GM18519 (cell line): Measurements from ENCODE around the gene DPP3.
"Not testable (repeated sequence)": the region's sequence is repeated elsewhere in the genome, so short reads cannot be mapped to it uniquely, and the experiment has no call there.

Experiments
- ATAC-seq: cut with Tn5 transposase; IDR thresholded peaks from one replicate; pipeline ENCODE4 v1.9.1; 2021; ENCODE audit warnings: mild to moderate bottlenecking, moderate library complexity; ENCODE audit not compliant: unreplicated experiment, low FRiP score

The DPP3 gene

GRCh38 chr11:66529069-66529468 lies 48.8 kb downstream of the DPP3 start:
- no peak for ATAC-seq

GRCh38 chr11:66529655-66530054 lies 49.4 kb downstream of the DPP3 start:
- no peak for ATAC-seq

- no peak for ATAC-seq
Observed at GRCh38 chr11:66530927-66531709, 50.9 kb downstream of the DPP3 start.

GRCh38 chr11:66531841-66532240 lies 51.6 kb downstream of the DPP3 start:
- no peak for ATAC-seq

DNA sequence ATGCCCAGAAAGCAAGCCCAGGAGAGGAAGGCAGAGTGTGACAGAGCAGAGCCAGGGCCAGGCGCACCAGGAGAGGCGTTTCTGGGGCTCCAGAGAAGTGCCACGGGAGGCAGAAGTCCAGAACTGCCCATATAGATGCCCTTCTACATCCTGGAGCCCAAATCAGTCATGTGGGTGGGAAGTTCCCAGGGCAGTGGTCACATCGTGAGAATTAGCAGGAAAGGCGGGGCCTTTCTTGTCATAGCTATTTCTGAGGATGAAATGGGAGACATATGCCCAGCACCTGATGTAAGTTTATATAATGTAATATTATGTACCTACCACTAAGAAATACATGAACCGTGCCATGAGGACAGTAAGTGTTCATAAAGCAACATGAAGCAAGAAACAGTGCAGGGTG lies 52.5 kb downstream of the DPP3 start:
- no peak for ATAC-seq

DNA sequence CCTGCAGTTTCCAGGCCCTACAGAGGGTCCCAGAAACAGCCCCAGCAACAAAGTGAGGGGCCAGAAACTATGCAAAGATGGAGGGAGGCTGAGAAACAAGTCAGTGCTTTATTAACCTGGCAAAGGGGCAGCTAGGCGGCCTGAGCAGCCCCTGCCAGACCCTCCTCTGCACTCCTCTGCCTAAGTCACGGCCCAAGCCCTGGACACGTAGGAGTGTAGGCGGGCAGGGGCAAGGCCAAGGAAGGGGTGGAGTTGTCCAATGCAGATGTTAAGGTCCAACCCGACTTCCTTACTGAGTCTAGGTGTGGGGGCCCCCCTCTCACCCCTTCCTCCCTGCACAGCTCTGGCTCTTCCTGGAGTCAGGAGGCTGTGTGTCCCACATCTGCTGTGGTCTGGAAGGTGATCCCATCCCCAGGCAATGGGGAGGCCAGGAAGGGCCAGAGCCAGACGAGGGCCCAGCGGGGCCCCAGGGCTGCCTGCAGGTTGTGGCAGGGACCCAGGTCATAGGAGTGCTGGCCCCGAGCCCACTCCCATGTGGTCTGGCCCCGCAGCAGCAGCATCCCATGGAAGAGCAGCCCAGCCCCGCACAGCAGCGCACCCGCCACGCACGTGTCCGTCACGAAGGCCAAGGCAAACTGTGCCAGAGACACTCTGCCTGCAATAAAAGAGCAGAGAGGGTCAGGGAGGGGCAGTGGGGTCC lies 59.1 kb downstream of the DPP3 start:
- ATAC-seq: no peak

DNA sequence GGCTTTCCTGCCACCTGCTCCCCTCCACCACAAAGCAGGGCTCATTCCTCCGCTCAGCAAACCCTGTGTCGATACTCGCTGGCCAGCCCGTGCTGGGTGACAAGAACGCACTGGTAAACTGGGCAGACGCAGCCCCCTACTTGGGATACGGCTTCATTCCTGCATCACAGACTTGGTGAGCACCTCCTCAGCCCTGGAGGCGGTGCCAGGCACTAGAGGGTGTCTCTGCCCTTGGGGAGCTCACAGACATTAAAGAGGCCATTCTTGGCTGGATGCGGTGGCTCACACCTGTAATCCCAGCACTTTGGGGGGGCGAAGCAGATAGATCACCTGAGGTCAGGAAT lies 59.6 kb downstream of the DPP3 start:
- no peak for ATAC-seq

GRCh38 chr11:66540598-66540997 lies 60.4 kb downstream of the DPP3 start:
- ATAC-seq: not testable (repeated sequence)

- no peak for ATAC-seq
Observed at GRCh38 chr11:66541892-66542291, 61.7 kb downstream of the DPP3 start.

DNA sequence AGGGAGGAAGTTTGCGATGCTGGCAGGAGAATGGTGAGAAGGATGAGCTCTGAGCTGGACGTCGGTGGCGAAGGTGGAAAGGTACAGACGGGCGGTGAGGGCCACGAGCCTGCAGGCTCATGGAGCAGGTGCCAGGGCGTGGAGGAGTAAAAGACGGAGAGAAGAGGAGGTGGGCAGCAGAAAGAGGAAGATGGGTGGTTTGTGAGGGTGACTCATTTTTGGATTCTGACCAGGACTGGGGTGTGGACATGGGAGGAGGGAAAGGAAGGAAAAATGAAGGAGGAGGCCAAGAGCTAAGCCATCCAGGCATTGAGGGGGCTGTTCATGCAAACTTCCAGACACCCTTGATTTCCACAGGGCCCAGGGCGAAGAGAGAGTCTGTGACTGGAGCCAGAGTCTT lies 62.1 kb downstream of the DPP3 start:
- ATAC-seq: no peak

DNA sequence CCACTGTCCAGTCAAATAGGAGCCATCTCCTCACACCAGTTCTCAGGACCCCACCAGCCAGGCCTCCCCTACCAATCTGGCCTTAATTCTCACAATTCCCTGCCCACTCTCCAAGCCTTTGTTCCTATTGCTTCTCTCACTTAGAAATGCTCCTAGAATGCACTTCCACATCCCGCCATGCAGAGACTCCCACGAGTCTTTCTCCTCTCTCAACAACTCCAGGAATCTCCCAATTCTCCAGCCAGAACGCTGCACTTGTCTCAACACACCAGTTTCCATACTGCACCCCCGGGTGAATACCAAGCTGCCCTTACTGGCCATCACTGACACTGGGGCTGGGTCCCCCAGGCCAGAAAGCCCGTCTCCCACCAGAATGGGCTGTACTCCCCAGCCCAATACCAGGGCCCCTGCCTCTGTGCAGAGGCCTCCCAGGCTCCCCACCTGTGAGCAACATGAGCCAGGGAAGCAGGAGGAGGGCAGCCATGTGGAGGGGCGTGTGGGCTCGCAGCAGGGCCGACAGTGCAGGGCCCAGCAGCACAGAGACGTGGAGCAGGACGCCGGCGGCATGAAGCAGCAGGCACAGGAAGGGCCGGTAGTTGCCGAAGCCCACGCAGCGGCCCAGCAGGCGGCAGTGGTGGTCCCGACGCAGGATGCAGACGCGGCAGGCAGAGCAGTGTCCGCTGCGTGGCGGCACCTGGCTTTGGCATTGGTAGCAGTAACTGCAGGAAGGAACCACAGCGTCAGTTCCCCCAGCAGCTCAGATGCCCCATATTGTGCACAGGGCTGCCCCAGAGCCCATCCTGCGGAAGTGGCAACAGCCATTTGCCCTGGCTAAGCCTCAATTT lies 63.3 kb downstream of the DPP3 start:
- ATAC-seq: no peak

DNA sequence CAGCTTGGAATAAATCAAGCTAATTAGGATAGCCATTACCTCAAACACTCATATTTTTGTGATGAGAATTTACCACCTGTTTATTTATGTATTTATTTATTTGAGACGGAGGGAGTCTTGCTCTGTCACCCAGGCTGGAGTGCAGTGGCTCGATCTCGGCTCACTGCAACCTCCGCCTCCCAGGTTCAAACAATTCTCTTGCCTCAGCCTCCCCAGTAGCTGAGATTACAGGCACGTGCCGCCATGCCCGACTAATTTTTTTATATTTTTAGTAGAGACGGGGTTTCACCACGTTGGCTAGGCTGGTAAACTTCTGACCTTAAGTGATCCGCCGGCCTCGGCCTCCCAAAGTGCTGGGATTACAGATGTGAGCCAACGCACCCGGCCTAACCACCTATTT lies 64.7 kb downstream of the DPP3 start:
- not testable (repeated sequence) for ATAC-seq

- ATAC-seq: peak; percentile 58
Observed at GRCh38 chr11:66545701-66546367, 65.6 kb downstream of the DPP3 start, which contains the start of gene ZDHHC24. Gene ZDHHC24 (minus strand): TSS chr11:66546048. CDS start chr11:66546003, 45 bp downstream.

DNA sequence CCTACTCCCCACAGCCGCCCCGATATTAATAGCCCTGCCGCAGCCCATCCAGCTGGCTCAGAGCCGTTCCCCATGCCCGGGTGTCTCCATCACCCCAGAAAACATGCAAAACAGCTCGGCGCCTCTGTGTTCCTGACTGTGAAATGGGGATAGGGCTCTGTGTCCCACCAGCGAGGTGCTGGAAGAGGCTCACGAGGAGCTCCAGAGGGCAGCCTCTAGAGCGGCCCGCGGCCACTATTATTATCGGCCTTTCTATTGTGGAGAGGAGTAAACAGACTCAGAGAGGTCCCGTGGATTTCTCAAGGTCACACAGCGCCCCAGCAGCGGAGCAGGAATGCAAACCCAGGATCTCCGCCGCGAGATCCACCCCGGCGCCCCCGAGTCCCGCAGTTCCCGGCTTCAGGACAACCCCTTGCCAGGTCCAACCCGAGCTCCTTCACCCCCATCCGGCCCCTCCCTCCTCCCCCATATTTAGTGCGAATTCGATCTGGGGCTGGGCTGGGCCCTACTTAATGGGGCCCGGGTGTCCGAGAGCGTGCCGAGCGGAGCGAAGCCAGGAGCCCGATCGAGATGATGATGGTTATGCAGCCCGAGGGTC lies 66.2 kb downstream of the DPP3 start, which contains the start of gene ACTN3:
ACTN3 (plus strand) TSS at position 536 of the 598 bp plus-strand sequence; CDS start at position 571, 35 bp downstream.
- no peak for ATAC-seq

DNA sequence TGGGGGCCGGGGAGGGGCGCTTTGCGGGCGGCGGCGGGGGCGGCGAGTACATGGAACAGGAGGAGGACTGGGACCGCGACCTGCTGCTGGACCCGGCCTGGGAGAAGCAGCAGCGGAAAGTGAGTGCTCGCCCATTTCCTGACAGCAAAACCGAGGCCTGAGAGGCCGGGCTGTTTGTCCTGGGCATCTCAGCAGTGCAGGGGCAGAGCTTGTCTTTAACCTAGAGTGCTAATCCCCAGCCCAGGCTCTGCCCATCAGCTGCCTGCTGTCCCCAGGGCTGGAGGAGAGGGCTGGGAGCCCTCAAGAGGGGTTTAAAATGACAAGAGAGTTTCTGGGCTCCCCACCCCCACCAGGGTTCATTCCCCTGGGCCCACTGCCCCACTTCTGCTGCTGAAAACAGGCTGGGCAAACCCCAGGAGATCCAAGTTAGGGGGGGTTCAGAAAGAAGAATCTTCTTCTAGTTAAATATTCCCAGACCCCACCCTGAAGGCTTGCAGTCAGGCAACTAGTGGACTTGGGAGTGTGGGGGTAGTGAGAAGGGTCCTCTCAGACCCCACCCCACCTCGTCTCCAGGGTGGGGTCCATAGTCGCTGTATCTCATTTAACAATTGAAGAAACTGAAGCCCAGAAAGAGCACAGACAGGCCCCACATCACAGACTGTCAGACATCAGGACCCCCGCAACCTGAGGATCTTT lies 66.9 kb downstream of the DPP3 start:
- ATAC-seq: no peak

GRCh38 chr11:66547662-66548009 lies 67.4 kb downstream of the DPP3 start:
- no peak for ATAC-seq

GRCh38 chr11:66548041-66548440 lies 67.8 kb downstream of the DPP3 start:
- ATAC-seq: no peak

DNA sequence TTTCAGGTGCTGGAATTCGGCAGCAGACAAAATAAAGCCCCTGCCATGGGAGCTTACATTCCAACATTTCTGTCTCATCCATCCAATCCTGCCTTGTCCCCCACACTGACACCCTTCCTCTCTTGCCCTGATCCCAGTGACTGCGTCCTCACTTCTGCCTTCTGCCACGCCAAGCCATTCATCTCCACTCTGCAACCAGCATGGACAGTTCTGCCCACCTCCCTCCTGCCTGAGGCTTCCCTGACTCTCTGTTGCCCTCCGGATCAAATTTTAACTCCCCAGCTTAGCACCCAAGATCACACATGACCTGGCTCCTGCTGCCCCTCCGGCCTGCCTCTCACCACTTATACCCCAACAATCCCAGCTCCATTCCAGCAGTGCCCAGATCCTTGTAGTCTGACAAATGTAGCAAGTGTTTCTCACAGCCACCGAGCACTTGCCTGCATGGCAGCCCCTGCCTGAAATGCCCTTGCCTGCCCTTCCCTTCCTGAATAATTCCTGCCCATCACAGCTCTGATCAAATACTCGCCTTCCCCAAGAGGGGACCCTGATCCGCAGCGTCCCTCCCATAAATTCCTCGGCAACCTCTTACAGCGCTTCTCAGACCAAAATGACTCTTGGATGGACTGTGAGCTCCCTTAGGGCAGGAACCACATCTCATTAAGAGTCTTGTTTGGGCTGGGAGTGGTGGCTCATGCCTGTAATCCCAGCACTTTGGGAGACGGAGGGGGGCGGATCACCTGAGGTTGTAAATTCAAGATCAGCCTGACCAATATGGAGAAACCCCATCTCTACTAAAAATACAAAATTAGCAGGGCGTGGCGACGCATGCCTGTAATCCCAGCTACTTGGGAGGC lies 68.8 kb downstream of the DPP3 start:
- no peak for ATAC-seq

DNA sequence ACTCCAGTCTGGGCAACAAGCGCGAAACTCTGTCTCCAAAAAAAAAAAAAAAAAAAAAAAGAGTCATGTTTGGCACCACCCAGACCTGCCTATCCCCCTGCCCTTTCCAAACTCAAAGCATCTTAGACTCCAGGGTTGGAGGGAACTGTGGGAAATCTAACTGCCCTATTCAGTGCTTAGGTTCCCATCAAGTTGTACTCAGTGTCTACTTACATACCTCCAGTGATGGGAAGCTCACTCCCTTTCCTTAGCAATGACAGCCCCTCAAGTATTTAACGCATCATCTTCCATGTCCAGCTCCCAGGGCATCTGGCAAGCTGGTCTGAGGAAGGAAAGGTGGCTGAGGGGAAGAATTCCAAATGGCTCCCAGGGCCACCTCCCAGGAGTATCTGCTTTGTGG lies 69.5 kb downstream of the DPP3 start:
- ATAC-seq: no peak
